Urothelium cell line (cell line): ENCODE results near the gene GMDS.

Source experiments
- DNase-seq: peaks from one replicate; pipeline ENCODE4 v3.0.0; 2011; ENCODE audit warnings: low spot score, mixed read lengths
- FAIRE-seq: peaks from 2 replicates; lab custom pipeline; 2011; peaks lifted over from hg19 to GRCh38; lab: Jason Lieb, UNC

GMDS gene

DNA sequence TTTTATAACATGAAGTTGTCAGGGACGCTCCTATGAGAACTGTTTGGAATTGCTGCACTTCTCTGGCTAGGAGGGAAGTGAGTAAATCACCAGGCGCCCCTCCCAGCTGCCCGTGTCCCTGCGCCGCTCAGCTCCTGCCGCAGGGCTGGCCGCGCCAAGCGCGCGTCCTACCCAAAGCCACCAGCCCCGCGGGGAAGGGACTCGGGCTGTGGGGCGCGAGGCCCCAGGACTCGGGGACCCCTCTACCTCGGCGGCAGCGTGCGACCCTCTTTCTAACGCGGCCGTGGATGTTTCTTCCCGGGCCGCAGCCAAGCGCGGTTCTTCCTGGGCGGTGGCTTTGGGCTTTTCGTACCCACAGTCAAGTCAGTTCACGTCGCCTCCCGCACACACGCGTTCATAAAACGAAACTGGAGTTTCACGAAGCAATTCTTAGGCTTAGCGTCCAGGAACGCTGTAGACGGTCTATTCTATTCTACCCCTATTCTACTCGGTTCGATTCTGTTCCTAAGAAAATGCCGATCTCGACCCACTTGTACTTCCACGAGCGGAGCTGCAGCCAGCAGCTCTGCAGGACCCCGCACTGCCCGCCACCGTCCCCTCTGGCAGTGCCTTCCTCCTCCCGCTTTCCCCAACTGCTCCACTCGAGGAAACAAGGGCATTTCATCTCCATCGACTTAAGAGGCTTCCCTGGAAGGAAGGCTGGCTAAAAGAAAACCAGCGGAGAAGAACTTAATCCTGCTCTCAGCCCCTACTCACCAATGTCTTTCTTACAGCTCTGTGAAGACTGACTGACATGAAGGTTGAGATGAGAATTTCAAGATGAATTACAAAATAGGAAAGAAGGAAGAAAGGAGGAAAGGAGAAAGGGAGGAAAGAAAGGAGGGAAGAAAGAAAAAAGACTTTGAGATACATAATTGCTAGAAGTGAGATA lies 620.3 kb downstream of the GMDS start:
- DNase-seq (peak; percentile 29), FAIRE-seq (no peak)

DNA sequence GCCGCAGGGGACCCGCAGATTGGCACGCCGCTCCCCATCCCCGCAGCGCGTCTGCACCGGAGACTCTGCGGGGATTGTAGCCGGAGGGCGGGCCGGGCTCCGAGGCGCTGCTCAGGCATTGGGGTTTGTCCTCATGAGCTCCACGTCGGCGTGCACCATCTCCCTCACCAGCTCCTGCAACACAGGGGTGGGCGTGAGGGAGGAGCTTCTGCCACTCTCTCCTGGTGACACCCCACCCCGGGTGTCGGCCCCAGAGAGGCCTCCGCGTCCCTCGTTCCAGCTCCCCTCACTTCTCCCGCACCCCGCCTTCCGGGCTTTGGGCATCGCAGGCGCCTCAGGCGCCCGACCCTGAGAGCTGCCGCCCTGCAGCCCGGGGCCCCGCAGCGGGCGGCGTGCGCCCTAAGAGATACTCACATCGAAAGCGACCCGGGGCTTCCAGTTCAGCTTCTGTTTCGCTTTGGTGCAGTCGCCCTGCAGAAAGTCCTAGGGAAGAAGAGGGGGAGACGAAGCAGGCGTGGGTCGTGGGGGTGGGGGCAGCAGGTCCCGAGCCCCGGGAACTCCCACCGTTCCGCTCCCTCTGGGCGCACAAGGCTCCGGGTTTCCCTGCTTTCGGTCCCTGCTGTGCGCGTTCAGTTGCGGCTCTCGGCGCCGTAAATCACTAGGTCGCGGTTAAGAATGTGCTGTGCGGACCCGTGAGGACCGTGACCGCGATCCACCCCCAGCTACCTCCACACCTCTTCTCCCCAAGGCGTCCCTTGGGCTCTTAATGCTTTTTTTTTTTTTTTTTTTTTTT lies 621.2 kb downstream of the GMDS start:
- DNase-seq (no peak), FAIRE-seq (no peak)

DNA sequence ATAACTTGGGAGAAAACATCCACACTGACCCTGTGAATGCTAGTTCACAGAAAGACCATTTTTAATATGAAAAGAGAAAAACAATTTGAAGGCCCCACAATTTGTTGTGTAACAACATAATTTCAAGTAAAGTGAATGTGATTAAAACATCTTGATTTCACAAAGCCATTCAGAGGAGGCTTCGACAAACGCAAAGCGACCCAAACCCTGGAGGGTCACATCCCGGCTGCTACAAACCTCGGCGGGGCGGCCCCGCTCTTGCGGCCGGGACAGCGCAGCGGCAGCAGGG lies 621.7 kb downstream of the GMDS start:
- FAIRE-seq (no peak), DNase-seq (no peak)

DNA sequence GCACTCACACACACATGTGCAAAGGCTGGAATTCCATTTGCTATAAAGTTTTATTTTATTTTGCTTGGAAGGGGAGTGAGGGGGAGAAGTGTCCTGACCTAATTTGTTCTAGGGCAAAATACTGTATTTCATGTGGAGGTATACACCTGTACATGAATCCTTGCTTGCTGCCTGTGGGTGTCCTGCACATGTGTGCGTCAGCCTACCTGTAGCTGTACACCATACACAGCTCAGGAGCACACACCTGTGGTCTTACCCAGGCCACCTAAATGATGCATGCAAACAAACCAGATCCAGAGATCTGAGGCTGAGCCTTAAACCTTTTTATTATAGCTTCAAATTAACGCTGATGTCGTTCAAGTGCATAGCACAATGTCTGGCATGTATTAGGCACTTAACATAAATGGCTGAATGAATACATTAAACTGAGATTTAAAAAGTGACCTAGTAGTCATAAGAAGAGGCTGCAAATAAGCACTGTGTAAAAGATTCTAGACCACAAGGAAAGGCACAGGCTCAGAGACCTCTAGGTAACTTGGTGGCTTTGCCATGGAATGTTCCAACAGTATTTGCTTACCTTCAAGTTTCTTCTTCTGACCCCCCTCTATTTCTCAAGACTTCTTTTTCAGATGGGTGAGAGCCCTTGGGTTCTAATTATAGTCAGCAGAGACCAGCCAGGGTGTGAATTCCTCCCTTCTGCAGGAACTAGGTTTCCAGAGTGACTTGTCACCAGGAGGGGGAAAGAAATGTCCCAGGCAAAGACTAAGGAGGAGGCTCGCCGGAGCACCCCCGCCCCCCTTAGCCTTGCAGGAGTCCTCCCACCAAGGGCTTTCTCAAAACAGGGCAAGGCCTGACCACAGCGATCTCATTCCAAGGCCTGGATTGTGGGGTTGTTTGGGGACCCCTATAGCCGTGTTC lies 622.3 kb downstream of the GMDS start:
- DNase-seq = no peak
- no peak for FAIRE-seq

DNA sequence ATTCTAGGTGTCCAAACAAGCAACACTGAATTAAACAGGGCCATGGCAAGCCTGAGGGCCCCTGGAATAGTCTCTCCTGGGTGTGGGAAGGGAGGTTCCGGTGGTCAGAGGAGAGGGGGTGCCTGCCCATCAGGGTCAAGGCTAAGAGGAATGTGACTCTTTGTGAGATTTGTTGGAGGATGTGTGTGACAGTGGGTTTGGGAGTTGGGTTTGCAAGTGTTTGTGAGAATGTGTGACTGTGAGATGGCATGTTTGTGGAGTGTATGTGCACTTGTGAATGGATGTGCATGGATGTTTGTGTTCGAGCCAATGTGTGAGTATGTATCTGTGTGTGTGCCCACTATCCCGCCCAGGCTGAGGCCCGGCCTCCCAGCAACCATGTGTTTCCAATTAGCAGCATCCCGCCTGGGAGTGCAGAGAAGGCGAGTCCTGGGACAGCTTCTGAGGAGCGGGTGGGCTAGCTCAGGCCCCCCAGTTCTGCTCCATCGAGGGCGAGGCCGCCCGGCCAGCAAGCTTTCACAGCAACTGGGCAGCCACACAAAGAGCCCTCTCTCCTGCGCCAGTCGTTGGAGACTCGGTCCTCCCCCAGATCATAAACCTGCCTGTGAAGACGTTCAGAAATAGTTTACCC lies 623.1 kb downstream of the GMDS start:
- DNase-seq = no peak
- no peak for FAIRE-seq

DNA sequence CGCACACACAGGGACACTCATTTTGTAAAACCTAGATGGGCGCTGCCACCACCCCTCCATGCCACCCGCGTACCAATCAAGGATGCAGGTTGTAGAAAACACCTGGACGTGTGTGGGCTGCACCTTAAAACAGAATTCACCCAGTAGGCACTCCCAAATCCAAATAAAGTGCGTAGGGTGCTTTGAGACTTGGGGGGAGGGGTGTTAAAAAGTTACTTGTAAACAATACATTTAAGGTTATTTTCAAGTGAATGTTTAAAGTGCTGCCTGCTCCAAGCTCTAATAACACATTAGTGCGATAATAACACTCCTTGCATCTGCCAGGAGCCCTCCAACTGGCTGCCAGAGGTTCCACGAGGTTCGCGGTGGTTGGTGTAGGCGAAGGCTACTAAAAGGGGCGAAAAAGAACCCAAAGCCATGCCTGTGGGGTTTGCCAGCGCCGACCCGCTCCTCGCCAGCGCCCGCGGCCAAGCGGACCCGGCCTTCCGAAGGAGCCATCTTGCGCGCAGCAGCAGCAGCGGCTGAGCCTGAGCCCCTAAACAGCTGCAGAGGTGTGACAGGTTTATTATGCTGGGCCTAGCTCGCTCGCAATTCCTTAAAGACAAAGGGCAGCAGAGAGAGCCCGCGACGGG lies 624.2 kb downstream of the GMDS start:
- FAIRE-seq (no peak), DNase-seq (no peak)

DNA sequence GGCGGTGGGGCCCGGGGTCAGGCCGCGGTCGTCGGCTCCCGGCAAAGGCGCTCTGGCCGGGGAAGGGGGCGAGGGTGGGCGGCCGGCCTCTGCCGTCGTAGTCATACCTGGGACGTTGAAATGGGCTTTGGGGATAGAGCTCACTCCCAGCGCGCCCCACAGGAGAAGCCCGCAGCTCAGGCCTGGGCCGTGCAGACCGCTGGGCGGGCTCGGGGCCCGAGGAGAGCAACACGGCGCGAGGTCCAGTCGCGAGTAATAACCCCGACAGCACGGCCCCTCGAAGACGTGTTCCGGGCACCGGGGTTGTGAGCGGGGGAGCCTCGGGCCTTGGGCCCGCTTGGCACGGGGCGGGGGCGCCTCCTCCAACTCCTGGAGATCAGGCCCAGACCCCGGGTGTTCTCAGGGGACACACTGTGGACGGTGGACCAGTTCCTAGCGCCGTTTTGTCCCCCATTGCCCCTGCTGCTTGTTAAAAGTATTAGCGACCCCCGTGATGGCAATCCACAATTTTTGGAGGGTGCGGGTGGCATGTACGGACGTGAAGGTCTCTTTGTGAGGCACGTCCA lies 624.8 kb downstream of the GMDS start:
- no peak for FAIRE-seq
- no peak for DNase-seq

DNA sequence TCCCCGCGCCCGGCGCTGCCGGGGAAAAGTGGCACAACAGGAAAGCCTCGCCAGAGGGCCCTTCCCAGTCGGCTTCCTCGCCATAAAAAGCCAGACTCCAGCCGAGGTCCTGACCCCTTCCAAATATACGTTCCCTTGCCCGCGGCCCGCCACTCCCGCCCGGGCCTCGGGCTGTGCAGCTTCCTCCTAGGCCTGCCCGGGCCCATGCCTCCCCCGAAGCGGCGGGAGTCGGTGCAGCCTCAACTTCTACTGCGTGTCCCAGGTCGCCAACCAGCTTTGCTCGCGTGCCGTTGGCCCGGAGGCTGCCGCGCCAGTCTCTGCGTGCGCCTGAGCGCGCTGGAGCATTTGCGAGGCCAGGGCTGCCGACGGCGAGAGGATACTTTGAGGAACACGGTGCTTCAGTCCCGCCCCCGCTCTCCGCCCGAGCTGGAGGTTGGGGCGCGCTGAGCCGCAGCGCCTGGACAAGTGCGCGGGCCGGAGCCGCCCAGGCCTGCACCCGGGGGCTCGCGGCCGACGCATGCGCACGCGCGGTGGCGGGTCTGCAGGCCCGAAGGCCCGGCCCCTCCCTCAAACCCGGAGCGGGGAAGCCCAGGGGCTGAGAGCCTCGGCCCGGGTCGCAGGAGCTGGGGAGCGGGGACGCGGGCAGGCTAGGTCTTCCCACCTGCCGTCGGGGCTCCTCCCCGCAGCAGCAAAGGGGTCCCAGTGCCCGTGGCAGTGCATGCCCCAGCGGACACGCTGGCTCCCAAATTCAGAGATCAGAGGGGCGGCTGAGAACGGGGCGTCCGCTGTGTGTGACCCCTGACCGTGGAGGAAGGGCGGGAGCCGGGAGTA lies 625.5 kb downstream of the GMDS start:
- no peak for FAIRE-seq
- DNase-seq = no peak

DNA sequence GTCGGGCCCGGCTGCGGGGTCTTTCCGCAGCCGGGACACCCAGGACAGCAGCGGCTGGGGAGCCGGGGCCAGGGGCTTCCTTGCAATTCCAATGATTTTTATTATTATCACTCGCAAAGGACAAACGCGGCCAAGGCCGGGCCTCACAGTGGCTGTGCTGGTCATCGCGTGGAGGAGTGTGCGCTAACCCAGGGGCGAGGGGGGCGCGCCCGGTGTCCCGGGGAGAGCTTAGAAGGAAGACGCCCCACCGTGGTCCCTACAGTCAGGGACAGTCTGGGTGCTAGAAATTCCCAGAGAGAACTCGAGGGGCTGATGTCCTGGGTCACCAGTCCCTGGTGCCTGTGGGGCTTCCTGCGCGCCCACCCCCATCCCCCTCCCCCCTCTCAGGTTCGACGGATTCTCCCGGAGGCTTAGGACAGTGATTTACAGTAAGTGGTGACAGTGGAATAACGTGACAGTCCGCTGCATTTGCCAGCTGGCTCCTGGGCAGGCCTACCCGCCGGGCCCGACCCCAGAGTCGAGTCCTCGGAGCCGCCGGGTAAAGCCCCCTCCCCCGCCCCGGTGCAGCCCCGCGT lies 626.2 kb downstream of the GMDS start:
- no peak for DNase-seq

DNA sequence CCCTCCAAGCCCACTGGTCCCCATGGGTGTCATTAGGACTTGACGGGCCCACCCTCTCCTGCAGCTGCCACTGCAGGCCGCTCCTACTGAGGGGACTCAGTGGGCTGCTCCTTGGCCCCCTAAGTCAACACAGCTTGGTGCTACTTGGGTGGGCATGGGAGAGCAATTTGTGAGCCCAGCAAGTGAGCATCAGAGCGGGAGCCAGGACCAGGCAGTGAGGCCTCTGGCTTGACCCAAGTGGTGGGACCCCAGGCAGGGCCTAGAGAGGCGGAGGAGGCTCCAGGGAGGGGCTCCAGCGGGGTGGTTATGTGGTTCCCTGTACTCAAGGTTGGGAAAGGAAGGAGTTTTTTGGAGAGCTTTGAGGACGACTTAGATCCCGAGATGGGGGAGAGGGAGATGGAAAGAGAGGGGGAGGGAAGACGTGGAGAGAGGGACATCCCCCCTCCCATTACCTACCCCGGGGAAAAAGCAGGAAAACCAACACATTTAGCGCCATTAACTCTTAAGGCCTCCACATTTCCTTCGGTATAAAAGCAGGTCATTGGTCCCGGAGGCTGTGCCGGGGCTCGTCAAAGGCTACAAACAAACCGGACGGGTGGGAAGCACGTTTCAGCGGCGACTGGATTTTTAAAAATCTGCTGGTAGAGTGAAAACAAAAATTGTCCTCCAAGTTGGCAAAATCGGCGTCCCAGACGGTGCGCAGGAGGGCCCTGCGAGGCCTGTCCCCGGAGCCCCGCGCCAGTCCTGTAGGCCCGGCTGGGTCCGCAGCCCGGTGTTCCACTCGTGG lies 626.9 kb downstream of the GMDS start:
- FAIRE-seq (no peak), DNase-seq (no peak)

More for the DNA sequence above, 626.2 kb downstream of the GMDS start:
- FAIRE-seq = no peak

DNA sequence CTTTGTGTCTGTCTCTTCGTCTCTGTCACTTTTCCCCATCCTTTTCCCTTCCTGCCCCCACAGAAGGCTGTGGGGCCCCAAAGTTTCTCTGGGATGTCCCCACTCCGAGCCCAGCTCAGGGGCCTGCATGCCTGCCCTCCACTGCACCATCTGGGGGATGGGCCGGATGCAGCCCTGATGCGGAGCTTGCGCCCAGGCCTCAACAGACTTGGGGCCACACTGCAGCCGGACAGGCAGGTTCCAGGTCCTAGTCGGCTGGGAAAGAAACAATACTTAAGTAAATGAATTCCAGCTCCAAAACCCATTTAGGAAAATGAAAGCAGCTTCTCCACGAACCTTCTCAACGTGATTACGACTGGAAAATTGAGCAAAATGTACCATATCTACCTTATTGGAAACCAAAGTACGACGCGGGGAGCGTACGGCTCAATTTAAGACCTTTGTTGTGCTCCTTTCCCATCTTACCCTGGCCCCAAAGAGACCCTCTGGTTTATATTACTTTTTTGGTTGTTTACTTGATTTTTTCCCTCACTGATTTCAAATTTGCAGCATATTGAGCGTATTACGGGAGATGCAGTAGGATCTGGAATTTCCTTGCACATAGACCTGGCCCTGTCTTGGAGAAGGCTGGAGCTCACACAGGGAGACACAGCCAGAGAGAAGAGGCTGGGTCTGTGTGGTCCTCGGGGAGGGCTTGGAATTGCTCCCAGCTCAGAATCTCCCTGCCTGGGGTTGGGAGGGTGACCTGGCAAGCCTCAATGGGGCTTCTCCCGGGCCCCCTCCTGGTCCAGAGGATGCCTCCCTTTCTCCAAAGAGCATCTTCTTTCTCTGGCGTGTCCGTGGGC lies 627.7 kb downstream of the GMDS start:
- DNase-seq (no peak), FAIRE-seq (no peak)

DNA sequence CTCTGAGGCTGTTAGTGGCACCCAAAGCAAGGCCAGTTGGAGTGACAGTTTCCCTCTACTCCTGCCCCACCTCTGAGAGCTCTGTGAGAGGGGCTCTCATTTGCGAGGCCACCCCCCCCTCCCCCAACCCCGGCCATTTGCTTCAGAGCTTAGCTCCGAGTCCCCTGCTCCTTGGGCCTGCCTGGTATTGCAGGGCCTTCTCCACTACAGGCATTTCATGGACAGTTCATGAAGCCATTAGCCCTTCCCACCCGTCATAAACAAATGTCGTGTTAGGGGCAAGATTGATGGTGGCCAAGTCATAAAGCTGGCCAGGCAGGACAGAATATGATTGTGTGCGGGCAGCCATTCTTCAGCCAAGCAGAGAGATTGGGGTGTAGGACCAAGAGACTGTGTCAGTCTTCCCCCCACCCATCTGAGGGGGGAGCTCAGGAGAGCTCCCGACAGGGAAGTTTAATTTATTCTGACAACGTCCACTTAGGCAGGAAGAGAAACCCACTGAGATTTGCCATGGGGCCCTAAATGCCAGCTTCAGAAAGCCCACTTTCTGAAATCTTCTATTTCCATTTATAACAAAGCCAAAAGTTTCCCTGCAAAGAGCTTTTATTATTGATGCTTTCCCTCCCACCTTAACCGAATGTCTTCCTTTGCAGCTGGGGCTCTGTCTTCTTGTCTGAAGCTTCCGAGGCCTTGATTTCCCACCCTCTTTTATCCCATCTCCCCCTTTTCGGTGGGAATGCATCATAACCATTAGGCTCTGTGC lies 628.5 kb downstream of the GMDS start:
- no peak for FAIRE-seq
- no peak for DNase-seq

DNA sequence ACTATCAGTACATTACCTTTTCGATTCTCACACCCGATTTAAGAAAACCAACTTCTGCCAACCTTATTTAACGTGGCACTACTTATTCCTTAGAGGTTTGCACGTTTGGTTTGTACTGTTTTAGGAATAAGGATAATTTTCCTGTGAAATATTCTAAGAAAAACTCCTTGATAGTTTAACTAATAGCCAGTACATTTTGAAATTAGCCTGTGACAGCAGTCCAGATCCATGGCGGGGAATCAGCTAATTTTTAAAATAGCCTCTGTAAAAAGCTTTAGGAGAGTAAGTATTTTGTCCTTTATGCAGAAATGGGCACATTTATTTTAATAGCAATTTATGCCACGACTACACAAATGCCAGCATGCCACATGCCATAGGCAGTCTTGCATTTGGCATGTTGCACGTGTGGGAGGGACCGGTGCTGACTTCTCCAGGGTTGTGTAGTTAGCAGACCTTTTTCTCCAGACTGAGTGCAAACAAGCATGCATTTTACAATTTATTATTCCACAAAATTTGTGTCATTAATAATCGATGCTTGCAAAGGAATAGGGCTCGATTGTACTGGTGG lies 629.5 kb downstream of the GMDS start:
- DNase-seq = no peak
- FAIRE-seq = no peak

DNA sequence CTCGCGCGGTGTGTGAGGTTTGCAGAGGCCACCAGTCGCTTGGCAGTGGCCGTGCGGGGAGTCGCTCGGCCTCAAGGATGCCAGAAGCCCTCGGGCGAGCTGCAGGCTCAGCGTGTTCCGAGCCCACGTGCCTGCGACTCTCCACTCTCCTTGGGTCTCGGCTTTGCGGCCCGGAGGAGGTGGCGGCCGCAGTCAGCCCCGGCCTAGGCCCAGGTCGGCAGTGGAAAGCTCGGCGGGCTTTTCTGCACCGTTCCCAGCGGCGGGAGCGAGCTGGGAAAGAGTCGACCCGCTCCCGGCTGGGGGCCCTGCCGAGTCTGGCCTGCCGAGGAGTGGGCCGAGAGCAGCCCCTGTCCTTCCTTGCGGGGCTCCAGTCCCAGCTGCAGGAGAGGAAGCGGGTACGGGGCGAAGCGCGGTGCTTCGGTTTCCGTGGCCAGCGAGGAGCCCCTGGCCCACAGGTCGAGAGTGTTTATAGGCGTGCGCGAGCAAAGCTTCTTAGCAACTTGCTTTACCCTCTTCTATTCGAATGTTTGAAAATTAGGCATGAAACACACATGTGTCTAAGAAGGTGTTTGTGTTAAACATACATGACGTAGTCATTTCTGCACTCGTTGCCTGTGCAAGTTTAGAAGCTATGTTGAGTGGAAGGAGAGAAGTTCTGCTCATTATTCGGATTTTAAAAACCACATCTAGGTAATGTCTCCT lies 630.1 kb downstream of the GMDS start:
- no peak for DNase-seq
- FAIRE-seq = no peak

DNA sequence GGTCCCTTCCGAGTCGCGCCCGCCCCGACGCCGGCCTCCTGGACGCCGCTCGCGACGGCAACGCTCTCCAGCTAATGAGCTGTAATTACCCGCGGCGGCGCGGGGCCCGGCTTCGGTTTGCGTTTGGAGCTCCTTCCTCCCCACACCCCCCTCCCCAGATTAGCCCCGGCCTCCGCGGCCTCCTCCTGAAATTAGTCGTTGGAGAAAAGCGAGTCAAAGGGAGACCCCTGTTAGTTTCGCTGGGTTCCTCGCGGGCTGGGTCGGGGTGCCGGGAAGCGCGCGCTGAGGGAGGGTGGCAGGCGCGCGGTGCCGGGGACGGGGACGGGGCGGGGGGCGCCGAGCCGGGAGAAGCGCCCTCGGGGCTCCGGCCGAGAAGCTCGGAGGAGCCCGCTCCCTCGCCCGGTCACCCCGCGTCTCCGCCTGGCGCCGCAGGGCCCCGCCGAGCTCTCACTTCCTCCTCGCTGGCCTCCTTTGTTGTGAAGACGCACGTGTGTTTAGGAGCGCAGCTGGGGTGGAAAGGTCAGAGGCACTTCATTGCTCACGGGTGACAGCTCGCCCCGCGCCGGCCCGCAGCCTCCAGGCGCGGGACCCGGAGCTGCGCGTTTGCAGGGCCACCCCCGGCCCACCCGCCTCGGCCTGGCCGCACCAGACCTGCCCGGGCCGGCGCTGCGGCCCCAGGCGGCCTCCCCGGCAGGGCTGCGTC lies 630.8 kb downstream of the GMDS start:
- DNase-seq = no peak

More for the DNA sequence above, 630.8 kb downstream of the GMDS start:
- FAIRE-seq = no peak
